Heart left ventricle (tissue), 16 donors: Measurements from ENCODE around the gene RFC5. TPM values are rescaled to one million over a fixed set of nuclear protein-coding genes. Genes with fewer than 3 reads are reported as not detected.

Experiments
- ATAC-seq, 4 donors: fragments of 200-7000 bp; cut with Tn5 transposase; one replicate each; pipeline ENCODE4 v1.9.1; 2020 to 2022; ENCODE audit warnings: moderate library complexity in 4 of 4, mild to moderate bottlenecking in 3 of 4, moderate number of reproducible peaks in 1 of 4
- DNase-seq, 5 donors: peaks; one replicate each; pipeline ENCODE4 v3.0.0-alpha.2; 2020
- H3K27ac ChIP-seq, 12 donors: fragments of 200-600 bp; sonication (generic) in 4 of 12; one replicate each; pipeline versions ENCODE4 v1.5.0 to v1.8.0; 2016 to 2022; ENCODE audit warnings: mild to moderate bottlenecking in 2 of 12
- H3K27me3 ChIP-seq, 9 donors: fragments of 200-600 bp; sonication (generic) in 2 of 9; one replicate each; pipeline versions ENCODE4 v1.5.1 to v1.8.0; 2016 to 2022; ENCODE audit warnings: mild to moderate bottlenecking in 3 of 9
- H3K36me3 ChIP-seq, 9 donors: fragments of 200-600 bp; sonication (generic) in 2 of 9; one replicate each; pipeline versions ENCODE4 v1.5.0 to v1.8.0; 2018 to 2022; ENCODE audit warnings: mild to moderate bottlenecking in 2 of 9
- H3K4me1 ChIP-seq, 12 donors: fragments of 200-600 bp; sonication (generic) in 4 of 12; one replicate each; pipeline versions ENCODE4 v1.5.0 to v1.8.0; 2016 to 2022; ENCODE audit warnings: mild to moderate bottlenecking in 3 of 12
- H3K4me3 ChIP-seq, 12 donors: fragments of 200-600 bp; sonication (generic) in 4 of 12; one replicate each; pipeline versions ENCODE4 v1.5.0 to v1.8.0; 2017 to 2022; ENCODE audit warnings: mild to moderate bottlenecking in 9 of 12, moderate library complexity in 4 of 12
- H3K9me3 ChIP-seq, 12 donors: fragments of 200-600 bp; sonication (generic) in 4 of 12; one replicate each; pipeline versions ENCODE4 v1.5.0 to v1.8.0; 2016 to 2022; ENCODE audit warnings: mild to moderate bottlenecking in 1 of 12
- CTCF ChIP-seq, 12 donors: fragments of 200-600 bp; sonication (generic) in 4 of 12; IDR thresholded peaks; one replicate each; pipeline versions ENCODE4 v1.5.0 to v1.8.0; 2018 to 2022; ENCODE audit warnings: antibody characterized with exemption in 12 of 12, mild to moderate bottlenecking in 5 of 12
- POLR2A ChIP-seq, 2 donors: fragments of 450-650 bp; IDR thresholded peaks; one replicate each; pipeline ENCODE4 v1.6.1; 2017; ENCODE audit warnings: antibody characterized with exemption in 2 of 2, mild to moderate bottlenecking in 2 of 2, moderate library complexity in 2 of 2
- WGBS, 4 donors: extraction: QIAGEN DNeasy Blood & Tissue Kit in 2 of 4; methylation state at CpG; one replicate each; pipeline versions ENCODE4 v1.1.5 to v1.1.7; 2013 to 2018; 5-methylcytosine and 5-hydroxymethylcytosine counted together
- intact Hi-C, 10 donors: fragments of 100-400 bp; cut with DNase I; formaldehyde crosslinking; loops; one replicate each; pipeline versions ENCODE4 v1.11.1 to v1.14.2; 2022
- polyA plus RNA-seq, 2 donors: library from polyadenylated mRNA; stranded (reverse); fragments of 200-250 nt; gene quantifications; one replicate each; pipeline ENCODE4 v1.2.3, GENCODE V29; 2013
- total RNA-seq, 9 donors: library from RNA; depleted of rRNA in 2 of 9; stranded (reverse); fragments of >200 nt in 2 of 9; fragmentation: NEBNext Ultra II Directional in 3 of 9; extraction: Animal tissue kit (Norgen Biotek cat#: 25700) in 3 of 9; gene quantifications; one replicate each; pipeline versions ENCODE4 v1.1.0 to v1.2.4, GENCODE V29; 2016 to 2023
- donor health status: ischemic (EF 13 %, LVEDD 7.1; RV severe dilation, severe dysfunction).
- donor health status: healthy with polysubstance abuse.
- donor health status: DM: no; HTN: yes; CAD: no.
- donor health status: DM: no; HTN: no; CAD: no.
- donor health status: ischemic (EF 25% LVEDD 6.9; RV normal size, moderate dysfunction).
- donor health status: ischemic (EF 25% LVEDD 5.7; RV mildly dilated, moderate dysfunction).
- donor health status: healthy.
- donor health status: DM: yes; HTN: yes; CAD: no.
- donor health status: ischemic (EF 35%, LVEDD 5.7; RV mildly dilated, moderate dysfunction).
- donor health status: nonischemic (EF 11% LVEDD 7.7; RV severe dilation, severe dysfunction).
- donor health status: DM: yes; HTN: yes; CAD: no.
- donor health status: PGD.
- donor health status: ischemic (EF 29% LVEDD 5.4; RV normal size, mild dysfunction).
- donor health status: nonischemic (EF 23%, LVEDD 6.1; RV moderate dilation, normal function).

Gene RFC5
- total and polyA plus RNA-seq, 11 donors, result 2.3 to 8.2 (median 4.7) TPM

- intact Hi-C loops, result no loop called here
- H3K9me3 ChIP-seq, result no peaks in the 10 kb centered on the region
- no peak for ATAC-seq
- no peak overlapping the region for H3K27ac ChIP-seq
- H3K4me1 ChIP-seq, result peaks cover 0 to 2% (median 0%) of the 10 kb centered on the region in 12 donors
- DNase-seq, result no peak
- TF ChIP-seq CTCF (IDR thresholded peaks at IDR 0.05) (no peak), POLR2A (IDR thresholded peaks at IDR 0.05) (no peak)
- 81 to 91% (median 89%) methylated on average over 3 of the region's 3 CpGs for WGBS, 4 donors
- H3K4me3 ChIP-seq, result no peak overlapping the region
- H3K27me3 ChIP-seq, result no peaks in the 10 kb centered on the region
- peaks cover 0 to 78% (median 68%) of the 10 kb centered on the region in 9 donors for H3K36me3 ChIP-seq
These were observed 6.2 kb downstream of the RFC5 start for GRCh38 chr12:118022728-118023109.

GRCh38 chr12:118023301-118023860, 6.9 kb downstream of the RFC5 start:
- 86 to 89% (median 87%) methylated on average over 9 of the region's 9 CpGs for WGBS, 4 donors
- ATAC-seq, result no peak

DNA sequence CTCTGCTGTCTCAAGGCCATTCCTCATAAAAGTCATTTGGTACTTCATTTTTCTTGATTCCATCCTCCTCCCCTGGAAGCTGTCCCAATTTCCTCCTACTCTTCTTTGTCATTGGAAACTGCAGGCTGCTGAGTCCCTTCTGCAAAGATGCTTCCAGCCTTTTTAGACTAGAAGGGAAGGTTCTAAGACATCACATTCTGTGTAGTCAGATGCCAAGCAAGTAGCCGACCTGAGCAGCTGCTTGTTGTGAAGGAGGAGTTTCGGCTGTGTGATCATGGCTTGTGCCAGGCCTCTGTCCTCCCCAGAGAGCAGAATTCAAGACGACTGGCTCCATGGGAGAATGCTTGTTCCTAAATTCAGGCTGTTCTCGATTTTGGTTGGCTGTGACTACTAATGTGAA, 8.7 kb downstream of the RFC5 start:
- Histone ChIP-seq H3K27me3 (no peaks in the 10 kb centered on the region), H3K9me3 (no peaks in the 10 kb centered on the region), H3K4me3 (no peak overlapping the region), H3K27ac (no peak overlapping the region), H3K4me1 (no peaks in the 10 kb centered on the region), H3K36me3 (peaks cover 0 to 87% (median 81%) of the 10 kb centered on the region in 9 donors)
- TF ChIP-seq POLR2A (IDR thresholded peaks at IDR 0.05) (no peak), CTCF (IDR thresholded peaks at IDR 0.05) (no peak)
- intact Hi-C loops, result no loop called here
- ATAC-seq (no peak), DNase-seq (no peak)
- 68 to 80% (median 71%) methylated on average over 4 of the region's 4 CpGs for WGBS, 4 donors

More at GRCh38 chr12:118023301-118023860, 6.9 kb downstream of the RFC5 start:
- H3K4me3 ChIP-seq, result no peak overlapping the region
- intact Hi-C loops, result no loop called here
- TF ChIP-seq CTCF (IDR thresholded peaks at IDR 0.05) (no peak), POLR2A (IDR thresholded peaks at IDR 0.05) (no peak)
- H3K4me1 ChIP-seq, result no peaks in the 10 kb centered on the region
- H3K36me3 ChIP-seq, result peaks cover 0 to 84% (median 75%) of the 10 kb centered on the region in 9 donors
- H3K27ac ChIP-seq, result no peak overlapping the region
- no peaks in the 10 kb centered on the region for H3K9me3 ChIP-seq
- DNase-seq, result no peak
- H3K27me3 ChIP-seq, result no peaks in the 10 kb centered on the region

DNA sequence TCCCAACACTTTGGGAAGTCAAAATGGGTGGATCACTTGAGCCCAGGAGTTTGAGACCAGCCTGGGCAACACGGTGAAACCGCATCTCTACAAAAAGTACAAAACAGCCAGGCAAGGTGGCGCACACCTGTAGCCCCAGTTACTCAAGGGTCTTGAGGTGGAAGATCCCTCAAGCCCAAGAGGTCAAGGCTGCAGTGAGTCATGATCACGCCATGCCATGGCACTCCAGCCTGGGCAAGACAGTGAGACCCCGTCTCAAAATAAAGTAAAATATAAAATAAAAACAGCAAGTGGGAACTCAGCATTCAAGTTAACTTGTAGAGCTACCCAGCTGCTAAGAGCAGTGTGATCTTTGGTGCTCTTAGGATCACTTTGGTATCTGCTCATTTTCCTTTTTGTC, 12.7 kb downstream of the RFC5 start:
- intact Hi-C loops, result no loop called here
- Histone ChIP-seq H3K4me1 (no peaks in the 10 kb centered on the region), H3K4me3 (no peak overlapping the region), H3K27ac (no peak overlapping the region), H3K36me3 (peaks cover 0 to 98% (median 93%) of the 10 kb centered on the region in 9 donors), H3K9me3 (no peaks in the 10 kb centered on the region), H3K27me3 (no peaks in the 10 kb centered on the region)
- ATAC-seq, result no peak
- WGBS, 4 donors, result 96 to 100% (median 98%) methylated on average over 5 of the region's 5 CpGs
- TF ChIP-seq POLR2A (IDR thresholded peaks at IDR 0.05) (no peak), CTCF (IDR thresholded peaks at IDR 0.05) (no peak)
- no peak for DNase-seq
